ENCODE measurements around the gene GOLGA7B.
A peak's percentile ranks its signal among the peaks of the same experiment; 100 is the strongest.

The GOLGA7B gene

GRCh38 chr10:97896756-97897358 lies 47.2 kb downstream of the GOLGA7B start:
- DNase-seq: no peak

DNA sequence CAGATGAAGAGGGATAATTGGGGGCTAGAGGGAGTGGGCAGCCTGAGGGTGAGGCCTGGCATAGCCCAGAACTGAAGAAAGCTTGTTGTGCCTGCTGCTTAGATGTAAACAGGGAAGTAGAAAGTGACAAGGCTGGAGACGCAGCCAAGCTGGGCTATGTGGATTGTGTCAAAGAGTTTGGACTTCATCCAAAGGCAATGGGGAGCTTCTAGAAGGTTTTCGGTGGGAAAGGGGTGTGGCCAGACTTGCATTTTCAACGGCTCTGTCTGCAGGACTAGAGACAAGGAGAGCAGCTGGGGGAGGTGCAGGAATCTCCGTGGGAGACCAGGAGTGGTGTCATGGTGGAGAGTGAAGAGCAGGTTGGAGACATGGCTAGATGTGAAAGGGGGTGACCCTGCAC lies 48.8 kb downstream of the GOLGA7B start:
- DNase-seq: peak; percentile 20

DNA sequence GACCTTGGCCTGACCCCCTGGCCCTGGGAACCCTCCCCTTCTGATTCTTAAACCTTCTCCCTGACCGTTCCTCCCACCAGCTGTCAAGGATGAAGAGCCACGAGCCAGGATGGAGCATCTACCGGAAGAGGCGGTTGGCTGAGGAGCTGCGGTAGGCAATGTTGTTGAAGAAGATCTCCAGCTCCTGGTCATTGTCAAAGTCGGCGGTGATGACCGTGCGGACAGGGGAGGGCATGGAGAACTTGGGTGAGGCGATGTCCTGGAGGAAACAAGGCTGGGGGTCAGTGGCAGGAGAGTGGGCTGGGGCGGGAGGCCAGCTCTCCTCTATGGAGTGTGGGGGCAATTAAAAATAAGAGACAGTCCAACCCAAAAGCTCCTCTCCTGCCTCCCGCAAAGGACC lies 51.7 kb downstream of the GOLGA7B start:
- no peak for DNase-seq

DNA sequence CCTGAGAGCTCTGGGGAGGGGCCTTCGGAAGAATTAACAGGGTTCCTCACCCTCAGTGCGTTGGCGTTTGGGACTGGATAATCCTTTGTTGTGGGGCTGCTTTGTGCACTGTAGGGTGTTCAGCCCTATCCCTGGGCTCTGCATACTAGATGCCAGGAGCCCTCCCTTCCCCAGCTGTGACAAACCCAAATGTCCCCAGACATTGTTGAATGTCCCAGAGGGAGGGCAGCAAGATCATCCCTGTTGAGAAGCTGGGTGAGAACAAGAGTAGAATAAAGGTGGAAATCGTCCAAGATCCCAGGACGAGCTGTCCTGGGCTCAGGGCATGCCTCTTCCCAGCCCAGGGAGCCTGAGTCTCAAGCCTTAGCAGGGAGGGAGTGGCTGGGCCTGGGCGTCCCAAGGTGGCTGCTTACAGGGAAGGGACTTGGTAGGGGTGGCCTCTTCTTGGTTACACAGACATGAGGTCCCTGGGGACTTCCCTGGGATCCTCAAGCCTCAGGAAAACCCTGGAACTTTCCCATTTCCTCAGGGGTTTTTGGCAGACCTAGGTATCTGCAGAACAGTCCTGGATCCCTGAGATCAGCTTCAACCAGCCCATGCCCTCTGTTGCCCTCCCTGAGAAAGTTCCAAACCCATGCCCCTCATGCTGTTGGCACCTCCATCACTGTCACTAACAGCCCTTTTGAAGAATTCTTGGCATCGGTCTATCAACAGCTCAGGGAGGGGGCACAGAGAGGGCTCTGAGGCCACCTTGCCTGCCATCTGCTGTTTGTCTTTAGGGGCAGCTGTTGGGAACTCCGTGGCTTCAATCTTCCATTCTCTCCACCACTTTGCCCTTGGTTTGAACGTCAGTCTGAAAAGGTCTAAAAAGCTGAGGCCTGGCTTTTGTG lies 53.7 kb downstream of the GOLGA7B start:
- DNase-seq: peak; percentile 81

- DNase-seq: no peak
Observed at GRCh38 chr10:97904018-97904381, 54.4 kb downstream of the GOLGA7B start.

GRCh38 chr10:97904576-97904975 lies 54.9 kb downstream of the GOLGA7B start:
- DNase-seq: no peak

DNA sequence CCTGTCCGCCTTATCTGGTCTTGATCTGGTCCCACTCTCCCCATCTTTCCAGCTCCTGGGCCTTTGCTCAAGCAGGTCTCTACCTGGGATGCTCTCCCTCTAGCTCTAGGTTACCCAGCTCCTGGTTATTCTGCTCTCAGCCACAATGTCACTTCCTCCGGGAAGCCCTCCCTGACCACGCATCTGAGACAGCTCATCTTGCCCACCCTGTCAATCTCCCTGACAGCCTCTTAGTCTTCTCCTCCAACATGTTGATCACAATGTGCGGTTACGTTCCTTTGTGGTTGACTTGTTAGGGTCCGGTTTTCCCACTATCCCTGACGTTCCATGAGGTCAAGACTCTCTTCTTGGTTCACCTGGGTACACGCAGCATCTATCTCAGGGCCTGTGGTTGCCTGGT lies 55.6 kb downstream of the GOLGA7B start:
- DNase-seq: no peak

- no peak for DNase-seq
Observed at GRCh38 chr10:97907211-97907610, 57.6 kb downstream of the GOLGA7B start.

DNA sequence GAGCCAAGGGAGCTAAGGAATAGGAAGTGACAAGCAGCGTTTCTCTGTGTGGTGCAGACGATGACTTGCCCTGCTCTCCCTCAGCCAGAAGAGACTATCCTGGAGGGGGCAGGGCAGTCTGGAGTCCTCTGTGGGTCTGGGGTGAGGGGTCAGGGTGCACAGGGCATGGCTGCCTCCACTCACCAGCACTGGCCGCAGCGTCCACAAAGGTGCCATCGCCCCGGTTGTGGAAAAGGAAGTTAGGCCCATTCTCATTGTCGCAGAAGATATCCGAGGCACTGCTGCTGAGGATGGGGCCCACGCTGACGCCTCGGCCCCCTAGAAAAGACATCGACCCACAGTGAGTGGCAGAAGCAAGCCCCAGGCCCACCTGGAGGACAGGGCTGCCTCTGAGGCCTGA lies 58.2 kb downstream of the GOLGA7B start:
- no peak for DNase-seq

- no peak for DNase-seq
Observed at GRCh38 chr10:97910661-97911060, 61.0 kb downstream of the GOLGA7B start.

DNA sequence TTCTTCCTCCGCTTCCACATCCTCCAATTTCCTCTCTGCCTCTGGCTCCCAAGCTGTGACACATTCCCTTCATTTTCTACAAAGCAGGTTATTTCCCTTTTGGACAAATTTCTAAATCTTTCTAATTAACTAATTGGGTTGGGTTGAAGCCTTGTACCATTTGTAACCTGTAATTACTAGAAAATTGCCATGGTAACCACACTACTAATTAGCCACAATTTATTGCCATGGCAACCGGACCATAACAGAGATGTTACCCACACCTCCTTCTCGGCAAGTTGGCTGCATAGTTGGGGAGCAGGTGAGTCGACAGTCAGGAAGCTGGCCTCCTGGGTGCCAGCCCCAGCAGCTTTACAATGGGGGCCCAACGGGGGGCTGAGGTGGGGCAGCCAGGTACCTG lies 61.6 kb downstream of the GOLGA7B start:
- DNase-seq: no peak

- DNase-seq: no peak
Observed at GRCh38 chr10:97913193-97913592, 63.5 kb downstream of the GOLGA7B start.

DNA sequence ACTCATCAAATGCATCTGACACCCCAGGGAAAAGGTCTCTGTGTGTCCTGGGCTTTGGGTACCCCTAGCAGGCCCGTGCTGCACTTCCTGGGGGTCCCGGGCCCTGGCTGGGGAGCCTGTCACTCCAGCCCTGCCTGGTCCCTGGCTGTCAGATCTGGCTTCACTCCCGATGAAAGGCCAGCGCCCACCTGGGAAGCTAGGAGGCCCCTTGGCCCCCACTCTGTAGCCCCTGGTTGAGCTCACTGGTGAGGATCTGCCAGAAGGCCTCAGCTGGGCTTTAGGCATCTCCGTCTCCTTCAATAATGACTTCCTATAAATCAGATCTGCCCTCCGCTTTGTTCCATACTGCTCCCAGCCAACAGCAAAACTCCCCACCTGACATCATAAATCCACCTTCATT lies 64.0 kb downstream of the GOLGA7B start:
- DNase-seq: no peak

- DNase-seq: no peak
Observed at GRCh38 chr10:97914171-97914836, 64.7 kb downstream of the GOLGA7B start.

GRCh38 chr10:97914837-97915211 lies 65.2 kb downstream of the GOLGA7B start:
- DNase-seq: peak; percentile 62

GRCh38 chr10:97915346-97916131 lies 65.9 kb downstream of the GOLGA7B start:
- DNase-seq: peak; percentile 72

DNA sequence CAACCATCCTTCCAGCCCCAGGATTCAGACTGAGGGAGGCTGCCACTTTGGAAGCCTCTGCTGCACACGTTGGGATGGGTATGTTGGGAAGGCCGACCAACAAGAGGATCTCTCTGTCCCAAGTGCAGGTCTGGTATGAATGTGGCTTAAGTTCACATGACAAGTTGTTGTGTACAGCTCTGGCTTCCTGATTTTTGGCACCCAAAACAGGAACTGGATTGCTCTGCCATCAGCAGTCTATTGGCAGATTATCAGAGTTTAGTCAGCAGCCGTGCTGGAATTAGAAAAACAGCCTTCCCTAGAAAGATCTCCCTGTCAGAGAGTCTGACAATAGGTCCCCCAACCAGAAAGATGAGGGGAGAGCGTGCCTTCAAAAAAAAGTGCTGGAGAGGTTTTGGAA lies 66.9 kb downstream of the GOLGA7B start:
- DNase-seq: no peak

GRCh38 chr10:97919012-97919411 lies 69.4 kb downstream of the GOLGA7B start:
- peak; percentile 29 for DNase-seq

DNA sequence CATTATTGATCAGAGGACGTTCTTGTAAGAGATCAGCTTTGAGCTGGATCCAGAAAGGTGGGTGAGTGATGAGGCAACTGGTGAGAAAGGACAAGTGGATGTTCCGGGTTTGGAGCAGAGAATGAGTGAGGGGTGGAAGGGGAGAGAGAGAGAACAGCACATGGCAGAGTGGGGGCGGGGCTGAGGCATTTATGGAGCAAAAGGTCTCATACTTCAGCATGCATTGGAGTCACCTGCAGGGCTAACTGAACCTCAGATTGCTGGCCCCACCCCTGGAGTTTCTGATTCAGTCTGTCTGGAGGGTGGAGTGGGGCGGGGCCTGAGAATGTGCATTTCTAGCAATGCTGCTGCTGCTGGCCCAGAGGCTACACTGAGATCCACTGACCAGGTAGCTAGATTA lies 71.2 kb downstream of the GOLGA7B start:
- DNase-seq: no peak
